ENCODE data around the gene SDHAF1. TPM values are rescaled to one million over a fixed set of nuclear protein-coding genes. Genes with fewer than 3 reads are reported as not detected.
A peak's percentile ranks its signal among the peaks of the same experiment; 100 is the strongest.
"Not testable (repeated sequence)": the region's sequence is repeated elsewhere in the genome, so short reads cannot be mapped to it uniquely, and the experiment has no call there.

The SDHAF1 gene, protein sequence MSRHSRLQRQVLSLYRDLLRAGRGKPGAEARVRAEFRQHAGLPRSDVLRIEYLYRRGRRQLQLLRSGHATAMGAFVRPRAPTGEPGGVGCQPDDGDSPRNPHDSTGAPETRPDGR
- 13.9 and 15.9 TPM in 2 replicates for total RNA-seq (2012; rRNA removed)

- peak within 1 kb of the TSS; percentile 97 for H3K4me2 ChIP-seq (ENCODE audit: low read length)
- no peaks in the 10 kb centered on the region for H3K9me3 ChIP-seq (replicated peaks; ENCODE audit: low read length)
- H3K27me3 ChIP-seq (ENCODE audit: control insufficient read depth, insufficient read depth, low read length), result no peaks in the 10 kb centered on the region
- no peaks in the 10 kb centered on the region for H3K36me3 ChIP-seq (ENCODE audit: insufficient read depth, low read length)
- peak within 1 kb of the TSS; percentile 89 for H3K4me3 ChIP-seq (ENCODE audit: low read length)
- H3K9ac ChIP-seq (ENCODE audit: low read depth, low read length), result peak within 1 kb of the TSS; percentile 79
- H3K4me1 ChIP-seq (ENCODE audit: control insufficient read depth, insufficient read depth, low read length), result peaks cover 23% of the 10 kb centered on the region
These were observed at the start of gene SDHAF1 for GRCh38 chr19:35995048-35995993. TSS of gene SDHAF1 (plus strand) at chr19:35995188. CDS start at chr19:35995275, 87 bp downstream.

DNA sequence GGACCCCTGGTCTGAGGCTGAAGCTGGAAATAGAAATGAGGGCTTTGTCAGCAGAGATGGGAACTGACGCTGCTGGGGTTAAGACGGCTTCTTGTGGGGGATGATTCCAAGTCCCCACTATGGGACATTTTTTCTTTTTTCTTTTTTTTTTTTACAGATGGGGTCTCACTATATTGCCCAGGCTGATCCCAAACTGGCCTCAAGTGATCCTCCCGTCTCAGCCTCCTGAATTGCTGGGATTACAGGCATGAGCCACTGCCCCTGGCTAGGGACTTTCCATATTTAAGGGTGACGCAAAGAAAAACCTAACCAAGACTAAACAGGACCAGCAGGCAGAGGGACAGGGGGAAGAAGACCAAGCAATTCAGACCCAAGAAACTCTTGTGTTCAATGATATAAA is 48.8 kb upstream of the SDHAF1 start:
- peaks cover 6% of the 10 kb centered on the region for H3K27me3 ChIP-seq (ENCODE audit: control insufficient read depth, insufficient read depth, low read length)
- no peaks in the 10 kb centered on the region for H3K4me1 ChIP-seq (ENCODE audit: control insufficient read depth, insufficient read depth, low read length)
- H3K36me3 ChIP-seq (ENCODE audit: insufficient read depth, low read length), result no peaks in the 10 kb centered on the region
- H3K4me2 ChIP-seq (ENCODE audit: low read length), result no peak overlapping the region
- no peak overlapping the region for H3K4me3 ChIP-seq (ENCODE audit: low read length)
- H3K9ac ChIP-seq (ENCODE audit: low read depth, low read length), result no peak overlapping the region
- no peaks in the 10 kb centered on the region for H3K9me3 ChIP-seq (replicated peaks; ENCODE audit: low read length)

DNA sequence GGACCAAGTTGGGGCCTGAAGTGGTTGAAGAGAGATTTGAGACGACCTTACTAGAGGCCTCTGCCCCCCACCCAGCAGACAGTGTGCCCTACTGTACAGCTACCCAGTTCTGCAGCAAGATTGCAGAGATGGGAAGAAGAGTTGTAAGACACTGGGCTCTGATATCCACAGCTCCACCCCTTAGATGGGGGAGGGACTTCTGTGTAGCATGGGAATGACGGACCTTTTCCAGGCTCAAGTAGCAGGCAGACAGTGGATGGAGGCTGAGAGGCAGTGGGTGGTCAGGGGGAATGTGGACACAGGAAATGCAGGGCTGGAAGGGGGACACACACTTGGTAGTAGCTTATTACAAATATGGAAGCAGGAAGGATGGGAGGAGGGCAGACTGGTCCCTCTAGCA is 45.9 kb upstream of the SDHAF1 start:
- Histone ChIP-seq H3K4me2 (ENCODE audit: low read length) (no peak overlapping the region), H3K36me3 (ENCODE audit: insufficient read depth, low read length) (no peaks in the 10 kb centered on the region)

DNA sequence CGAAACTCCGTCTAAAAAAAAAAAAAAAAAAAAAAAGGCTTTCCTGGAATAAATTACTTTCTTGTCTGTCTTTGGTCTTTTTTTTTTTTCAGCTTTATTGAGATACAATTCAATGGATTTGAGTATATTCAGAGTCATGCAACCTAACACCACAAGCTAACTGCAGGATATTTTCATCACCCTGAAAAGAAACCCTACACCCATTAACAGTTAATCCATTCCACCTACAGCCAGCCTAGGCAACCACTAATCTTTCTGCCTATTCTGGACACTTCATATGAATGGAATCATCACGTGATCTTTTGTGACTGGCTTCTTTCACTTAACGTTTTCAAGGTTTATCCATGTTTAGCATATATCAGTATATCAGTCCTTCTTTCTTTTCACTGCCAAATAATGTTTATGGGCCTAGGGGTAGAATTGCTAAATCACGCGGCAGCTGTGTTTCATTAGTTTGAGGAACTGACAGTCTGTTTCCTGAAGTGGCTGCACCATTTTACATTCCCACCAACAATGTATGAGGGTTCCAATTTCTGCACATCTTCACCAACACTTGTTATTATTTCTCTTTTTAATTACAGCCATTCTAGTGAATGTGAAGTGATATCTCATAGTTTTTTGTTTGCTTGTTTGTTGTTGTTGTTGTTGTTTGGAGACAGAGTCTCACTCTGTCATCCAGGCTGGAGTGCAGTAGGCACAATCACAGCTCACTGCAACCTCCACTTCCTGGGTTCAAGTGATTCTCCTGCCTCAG is 38.9 kb upstream of the SDHAF1 start:
- no peaks in the 10 kb centered on the region for H3K4me1 ChIP-seq (ENCODE audit: control insufficient read depth, insufficient read depth, low read length)
- no peak overlapping the region for H3K4me2 ChIP-seq (ENCODE audit: low read length)

More for the DNA sequence above, 45.9 kb upstream of the SDHAF1 start:
- Histone ChIP-seq H3K4me3 (ENCODE audit: low read length) (no peak overlapping the region), H3K9ac (ENCODE audit: low read depth, low read length) (no peak overlapping the region), H3K9me3 (replicated peaks; ENCODE audit: low read length) (no peaks in the 10 kb centered on the region), H3K4me1 (ENCODE audit: control insufficient read depth, insufficient read depth, low read length) (no peaks in the 10 kb centered on the region), H3K27me3 (ENCODE audit: control insufficient read depth, insufficient read depth, low read length) (peaks cover 15% of the 10 kb centered on the region)

DNA sequence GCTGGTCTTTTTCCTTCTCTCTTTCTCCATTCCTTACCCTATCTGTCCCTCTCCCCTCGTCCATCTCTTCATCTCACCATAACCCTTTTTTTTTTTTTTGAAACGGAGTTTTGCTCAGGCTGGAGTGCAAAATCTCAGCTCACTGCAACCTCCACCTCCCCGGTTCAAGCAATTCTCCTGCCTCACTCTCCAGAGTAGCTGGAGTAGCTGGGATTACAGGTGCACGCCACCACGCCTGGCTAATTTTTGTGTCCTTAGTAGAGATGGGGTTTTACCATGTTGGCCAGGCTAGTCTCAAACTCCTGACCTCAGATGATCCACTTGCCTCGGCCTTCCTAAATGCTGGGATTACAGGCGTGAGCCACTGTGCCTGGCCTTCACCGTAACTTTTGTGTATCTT is 37.6 kb upstream of the SDHAF1 start:
- H3K36me3 ChIP-seq (ENCODE audit: insufficient read depth, low read length); H3K4me1 ChIP-seq (ENCODE audit: control insufficient read depth, insufficient read depth, low read length); H3K4me3 ChIP-seq (ENCODE audit: low read length); H3K4me2 ChIP-seq (ENCODE audit: low read length); H3K9ac ChIP-seq (ENCODE audit: low read depth, low read length); H3K9me3 ChIP-seq (replicated peaks; ENCODE audit: low read length): not testable (repeated sequence)
- H3K27me3 ChIP-seq (ENCODE audit: control insufficient read depth, insufficient read depth, low read length), result peaks cover 44% of the 10 kb centered on the region

More for the DNA sequence above, 38.9 kb upstream of the SDHAF1 start:
- H3K36me3 ChIP-seq (ENCODE audit: insufficient read depth, low read length), result no peaks in the 10 kb centered on the region
- H3K4me3 ChIP-seq (ENCODE audit: low read length), result no peak overlapping the region
- peaks cover 48% of the 10 kb centered on the region for H3K27me3 ChIP-seq (ENCODE audit: control insufficient read depth, insufficient read depth, low read length)
- no peak overlapping the region for H3K9ac ChIP-seq (ENCODE audit: low read depth, low read length)
- no peaks in the 10 kb centered on the region for H3K9me3 ChIP-seq (replicated peaks; ENCODE audit: low read length)

- H3K27me3 ChIP-seq (ENCODE audit: control insufficient read depth, insufficient read depth, low read length), result peaks cover 44% of the 10 kb centered on the region
- no peak overlapping the region for H3K9ac ChIP-seq (ENCODE audit: low read depth, low read length)
- no peak overlapping the region for H3K4me2 ChIP-seq (ENCODE audit: low read length)
- no peaks in the 10 kb centered on the region for H3K4me1 ChIP-seq (ENCODE audit: control insufficient read depth, insufficient read depth, low read length)
- no peaks in the 10 kb centered on the region for H3K9me3 ChIP-seq (replicated peaks; ENCODE audit: low read length)
- H3K36me3 ChIP-seq (ENCODE audit: insufficient read depth, low read length), result no peaks in the 10 kb centered on the region
- no peak overlapping the region for H3K4me3 ChIP-seq (ENCODE audit: low read length)
These were observed 36.3 kb upstream of the SDHAF1 start for GRCh38 chr19:35958660-35959039.

GRCh38 chr19:35959040-35959967 is 35.7 kb upstream of the SDHAF1 start:
- H3K27me3 ChIP-seq (ENCODE audit: control insufficient read depth, insufficient read depth, low read length), result peaks cover 39% of the 10 kb centered on the region
- no peak overlapping the region for H3K4me2 ChIP-seq (ENCODE audit: low read length)
- H3K4me1 ChIP-seq (ENCODE audit: control insufficient read depth, insufficient read depth, low read length), result no peaks in the 10 kb centered on the region
- H3K36me3 ChIP-seq (ENCODE audit: insufficient read depth, low read length), result no peaks in the 10 kb centered on the region
- H3K9ac ChIP-seq (ENCODE audit: low read depth, low read length), result no peak overlapping the region
- H3K9me3 ChIP-seq (replicated peaks; ENCODE audit: low read length), result no peaks in the 10 kb centered on the region
- H3K4me3 ChIP-seq (ENCODE audit: low read length), result no peak overlapping the region

GRCh38 chr19:35959968-35960320 is 35.0 kb upstream of the SDHAF1 start:
- H3K27me3 ChIP-seq (ENCODE audit: control insufficient read depth, insufficient read depth, low read length), result peaks cover 39% of the 10 kb centered on the region
- no peaks in the 10 kb centered on the region for H3K4me1 ChIP-seq (ENCODE audit: control insufficient read depth, insufficient read depth, low read length)
- H3K36me3 ChIP-seq (ENCODE audit: insufficient read depth, low read length), result no peaks in the 10 kb centered on the region
- no peak overlapping the region for H3K9ac ChIP-seq (ENCODE audit: low read depth, low read length)
- no peak overlapping the region for H3K4me3 ChIP-seq (ENCODE audit: low read length)
- H3K9me3 ChIP-seq (replicated peaks; ENCODE audit: low read length), result no peaks in the 10 kb centered on the region
- H3K4me2 ChIP-seq (ENCODE audit: low read length), result no peak overlapping the region

DNA sequence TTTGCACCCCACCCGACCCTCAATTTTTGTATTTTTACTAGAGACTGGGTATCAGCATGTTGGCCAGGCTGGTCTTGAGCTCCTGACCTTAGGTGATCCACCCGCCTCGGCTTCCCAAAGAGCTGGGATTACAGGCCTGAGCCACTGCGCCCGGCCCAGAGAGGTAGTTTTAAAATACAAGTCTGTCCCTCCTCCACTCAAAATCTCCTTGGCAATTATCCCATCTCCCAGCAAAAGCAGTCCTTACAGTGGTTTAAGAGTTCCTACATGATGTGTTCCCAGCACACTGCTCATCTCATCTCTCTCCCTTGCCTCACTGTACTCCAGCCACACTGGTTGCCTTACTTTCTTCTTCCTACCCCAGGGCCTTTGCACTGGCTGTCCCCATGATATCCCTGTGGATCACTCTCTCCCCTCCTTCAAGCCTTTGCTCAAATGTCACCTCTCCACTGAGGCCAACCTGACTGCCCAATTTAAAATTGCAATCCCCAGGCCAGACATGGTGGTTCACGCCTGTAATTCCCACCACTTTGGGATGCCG is 34.5 kb upstream of the SDHAF1 start:
- Histone ChIP-seq H3K36me3 (ENCODE audit: insufficient read depth, low read length) (no peaks in the 10 kb centered on the region), H3K9me3 (replicated peaks; ENCODE audit: low read length) (no peaks in the 10 kb centered on the region), H3K9ac (ENCODE audit: low read depth, low read length) (no peak overlapping the region), H3K4me1 (ENCODE audit: control insufficient read depth, insufficient read depth, low read length) (no peaks in the 10 kb centered on the region), H3K4me3 (ENCODE audit: low read length) (no peak overlapping the region), H3K27me3 (ENCODE audit: control insufficient read depth, insufficient read depth, low read length) (peaks cover 39% of the 10 kb centered on the region), H3K4me2 (ENCODE audit: low read length) (no peak overlapping the region)

DNA sequence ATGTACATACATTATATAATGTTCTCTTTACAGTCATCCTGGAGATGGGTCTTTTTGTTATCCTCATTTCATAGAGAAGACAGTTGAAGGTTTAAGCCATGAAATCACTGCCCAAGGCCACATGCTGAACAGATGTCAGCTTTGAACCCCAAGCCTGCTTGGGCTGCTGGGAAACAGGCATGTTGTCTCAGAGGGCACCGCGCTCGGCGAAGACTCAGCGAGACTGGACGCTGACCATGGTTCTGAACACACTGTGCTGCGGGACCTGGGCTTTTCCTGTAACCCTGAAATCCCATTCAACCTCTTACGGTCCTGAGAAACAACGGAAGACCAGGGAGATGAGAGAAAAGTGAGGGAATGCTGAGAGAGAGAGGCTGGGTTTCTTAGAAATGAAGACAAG is 31.5 kb upstream of the SDHAF1 start:
- Histone ChIP-seq H3K9me3 (replicated peaks; ENCODE audit: low read length) (no peaks in the 10 kb centered on the region), H3K4me3 (ENCODE audit: low read length) (no peak overlapping the region)

More for the DNA sequence above, 31.5 kb upstream of the SDHAF1 start:
- no peaks in the 10 kb centered on the region for H3K36me3 ChIP-seq (ENCODE audit: insufficient read depth, low read length)
- H3K4me2 ChIP-seq (ENCODE audit: low read length), result no peak overlapping the region
- peaks cover 30% of the 10 kb centered on the region for H3K27me3 ChIP-seq (ENCODE audit: control insufficient read depth, insufficient read depth, low read length)
- H3K9ac ChIP-seq (ENCODE audit: low read depth, low read length), result no peak overlapping the region
- no peaks in the 10 kb centered on the region for H3K4me1 ChIP-seq (ENCODE audit: control insufficient read depth, insufficient read depth, low read length)
